GM18907 (cell line): ENCODE results near the gene CCDC149.

Source experiments
- ATAC-seq: cut with Tn5 transposase; IDR thresholded peaks from one replicate; pipeline ENCODE4 v1.9.1; 2021; ENCODE audit warnings: mild to moderate bottlenecking, moderate library complexity; ENCODE audit not compliant: unreplicated experiment

CCDC149 gene

GRCh38 chr4:24805566-24805965, 107.3 kb downstream of the CCDC149 start:
- ATAC-seq: no peak

GRCh38 chr4:24805067-24805466, 107.8 kb downstream of the CCDC149 start:
- no peak for ATAC-seq

GRCh38 chr4:24802648-24803047, 110.2 kb downstream of the CCDC149 start:
- ATAC-seq: no peak

DNA sequence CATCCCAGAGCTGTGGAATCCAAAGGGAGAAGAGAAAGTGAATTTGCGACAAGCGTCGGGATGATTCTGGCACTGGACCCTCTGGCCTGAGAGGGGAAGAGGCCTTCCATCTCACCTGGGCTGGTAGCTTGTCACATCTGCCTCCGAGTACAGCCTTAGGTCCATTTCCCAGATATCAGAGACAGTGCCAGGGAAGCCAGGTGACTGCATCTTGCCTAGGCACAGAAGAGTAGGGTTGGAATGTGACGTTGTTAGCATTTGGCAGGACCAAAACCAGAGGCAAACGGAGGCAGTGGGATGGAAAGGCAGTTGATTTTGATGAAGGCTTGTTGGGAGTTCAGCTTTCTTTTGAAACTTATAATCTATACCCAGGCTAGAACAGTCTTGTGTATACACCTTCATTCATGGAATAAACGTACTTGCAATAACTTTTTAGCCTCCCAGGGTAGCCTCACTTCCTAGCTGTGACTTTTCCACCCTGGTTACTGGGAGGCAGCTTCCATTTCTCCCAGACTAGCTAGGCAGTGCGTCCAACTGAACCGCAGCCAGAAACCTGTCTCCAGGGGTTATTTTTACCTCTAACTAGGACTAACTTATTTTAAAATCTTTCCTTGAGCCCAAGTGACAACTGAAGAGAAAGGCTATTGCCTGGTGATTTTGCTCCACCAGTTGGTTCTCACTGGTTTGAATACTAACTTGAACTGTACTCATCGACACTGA, 111.5 kb downstream of the CCDC149 start:
- no peak for ATAC-seq

DNA sequence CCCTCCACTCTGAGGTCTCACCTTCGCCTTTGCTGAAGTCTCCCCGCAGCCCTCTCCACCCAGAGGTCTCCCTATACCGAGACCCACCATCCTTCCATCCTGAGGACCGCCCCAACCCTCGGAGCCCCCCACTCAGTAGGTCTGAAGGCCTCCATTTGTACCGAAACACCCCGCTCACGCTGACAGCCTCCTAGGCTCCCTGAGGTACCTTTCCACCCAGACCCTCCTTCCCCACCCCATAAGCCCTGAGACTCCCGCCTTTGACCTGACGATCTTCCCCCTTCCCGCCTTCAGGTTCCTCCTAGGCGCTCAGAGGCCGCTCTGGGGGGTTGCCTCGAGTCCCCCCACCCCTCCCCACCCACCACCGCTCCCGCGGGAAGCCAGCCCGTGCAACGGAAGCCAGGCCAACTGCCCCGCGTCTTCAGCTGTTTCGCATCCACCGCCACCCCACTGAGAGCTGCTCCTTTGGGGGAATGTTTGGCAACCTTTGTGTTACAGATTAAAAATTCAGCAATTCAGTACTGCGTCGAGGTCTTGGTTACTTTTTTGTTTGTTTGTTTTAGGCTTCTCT, 112.4 kb downstream of the CCDC149 start:
- ATAC-seq: no peak

- ATAC-seq: no peak
These were observed 113.1 kb downstream of the CCDC149 start for GRCh38 chr4:24799544-24800324.

DNA sequence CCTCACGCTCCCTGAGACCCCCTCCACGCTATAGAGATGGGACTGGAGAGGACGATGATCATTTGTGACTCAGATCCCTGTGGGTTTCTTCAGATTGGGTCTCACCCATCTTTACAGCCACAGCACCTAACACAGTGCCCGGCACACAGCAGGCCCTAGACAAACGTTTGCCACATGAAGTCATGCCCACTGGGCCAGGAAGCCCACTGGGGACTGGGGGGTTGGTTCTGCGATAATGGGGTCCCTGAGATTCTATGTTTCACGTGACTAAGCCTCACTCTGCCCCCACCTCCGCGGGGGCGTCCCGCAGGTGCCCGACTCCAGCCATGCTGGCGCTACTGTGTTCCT, 113.7 kb downstream of the CCDC149 start:
- ATAC-seq: no peak

DNA sequence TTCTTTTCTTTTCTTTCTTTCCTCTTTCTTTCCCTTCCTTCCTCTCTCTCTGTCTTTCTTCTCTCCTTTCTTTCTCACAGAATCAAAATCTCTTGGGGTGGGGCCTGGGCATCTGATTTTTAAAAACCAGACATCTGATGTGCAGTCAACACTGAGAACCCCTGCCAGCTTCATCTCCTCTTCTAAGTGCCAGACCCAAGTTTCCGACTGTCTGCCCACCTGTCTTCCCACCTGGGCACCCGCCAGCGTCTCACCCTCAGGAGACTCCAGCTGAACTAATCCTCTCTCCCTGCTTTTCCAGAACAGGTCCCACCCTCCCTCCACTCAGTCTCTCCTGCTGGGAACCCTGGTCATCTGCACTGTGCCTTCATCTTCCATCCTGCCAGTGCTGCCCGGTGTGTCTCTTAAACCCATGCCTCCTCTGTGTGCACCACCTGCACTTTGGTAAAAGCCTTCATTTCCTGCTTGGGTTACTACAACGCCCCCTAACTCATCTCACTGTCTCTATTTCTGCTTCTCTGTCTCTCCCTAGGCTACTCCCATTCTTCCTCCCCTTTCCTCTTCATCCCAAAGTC, 114.7 kb downstream of the CCDC149 start:
- ATAC-seq: no peak

GRCh38 chr4:24796620-24797019, 116.2 kb downstream of the CCDC149 start:
- ATAC-seq: no peak

DNA sequence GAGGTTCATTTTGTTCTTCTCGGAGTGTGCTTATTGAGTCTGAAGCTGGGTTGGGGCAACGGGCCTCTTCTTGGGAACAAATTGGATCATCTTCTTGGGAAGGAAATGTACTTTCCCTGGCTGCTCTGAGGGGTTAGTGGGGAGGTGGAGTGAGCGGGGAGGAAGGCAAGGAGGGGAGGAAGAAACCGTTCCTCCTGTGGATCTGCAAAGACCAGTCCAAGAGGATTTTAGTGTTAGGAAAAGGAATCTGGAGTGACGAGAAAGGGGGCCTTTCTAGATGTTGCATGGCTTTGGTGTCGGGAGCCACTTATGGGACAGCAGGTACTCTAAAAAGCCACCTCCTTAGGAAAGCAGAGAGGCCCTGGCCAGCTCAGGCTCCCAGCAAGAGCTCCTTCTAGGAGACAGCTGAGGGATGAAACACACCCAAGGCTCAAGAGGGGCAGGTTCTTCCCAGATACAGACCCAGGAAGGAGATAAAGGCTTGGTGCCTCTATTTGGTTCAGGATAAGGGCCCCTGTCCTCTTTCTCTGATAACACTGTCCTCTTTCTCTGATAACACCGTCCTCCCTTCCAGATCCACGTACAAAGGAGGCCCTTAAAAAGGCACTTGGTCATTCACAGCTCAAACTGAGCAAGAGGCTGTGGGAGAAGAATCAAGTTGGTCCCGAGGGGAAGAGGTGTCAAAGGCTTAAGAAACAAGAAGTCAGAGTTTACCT, 117.0 kb downstream of the CCDC149 start:
- ATAC-seq: no peak

GRCh38 chr4:24794916-24795665, 117.8 kb downstream of the CCDC149 start, which contains the start of gene SOD3:
SOD3 (plus strand) TSS chr4:24795573; CDS start chr4:24799522, 3,949 bp downstream.
- ATAC-seq: no peak

DNA sequence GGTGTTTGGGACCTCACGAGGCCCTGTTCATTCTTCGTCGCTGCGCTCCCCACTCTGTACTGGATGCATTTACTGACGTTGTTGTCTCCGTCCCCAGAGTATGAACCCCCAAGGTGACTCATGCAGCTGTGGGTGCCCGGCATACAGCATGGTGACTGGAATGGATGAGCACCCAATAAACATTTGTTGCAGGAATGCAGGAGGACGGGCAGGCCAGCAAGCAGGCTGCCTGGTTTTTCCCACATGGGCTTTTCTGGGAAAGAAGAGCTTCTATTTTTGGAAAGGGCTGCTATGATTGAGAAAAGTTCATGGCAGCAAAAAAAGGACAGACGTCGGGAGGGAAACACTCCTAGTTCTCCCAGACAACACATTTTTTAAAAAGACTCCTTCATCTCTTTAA, 118.4 kb downstream of the CCDC149 start:
- ATAC-seq: no peak

GRCh38 chr4:24794051-24794450, 118.8 kb downstream of the CCDC149 start:
- ATAC-seq: no peak

- ATAC-seq: no peak
These were observed 119.4 kb downstream of the CCDC149 start for GRCh38 chr4:24793219-24794005.

GRCh38 chr4:24792552-24792951, 120.3 kb downstream of the CCDC149 start:
- ATAC-seq: no peak

DNA sequence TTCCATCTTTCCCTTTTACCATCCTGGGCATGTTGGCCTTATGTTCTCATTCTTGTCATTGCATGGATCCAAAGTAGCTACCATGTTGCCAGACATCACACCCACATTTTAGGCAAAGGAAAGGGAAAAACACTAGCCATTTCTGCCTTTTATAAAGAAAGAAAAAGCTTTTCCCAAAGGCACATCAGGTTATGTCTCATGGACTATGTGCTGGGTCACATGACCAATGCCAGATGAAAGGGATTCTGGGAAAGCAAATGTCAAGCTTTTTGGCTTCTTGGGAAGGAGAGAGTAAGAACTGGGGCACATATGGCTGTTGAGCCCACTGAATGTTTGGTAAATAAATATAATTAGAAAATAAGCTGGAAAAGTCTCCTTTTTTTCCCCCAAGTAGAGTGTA, 121.8 kb downstream of the CCDC149 start:
- no peak for ATAC-seq

GRCh38 chr4:24783506-24783905, 129.3 kb downstream of the CCDC149 start:
- ATAC-seq: no peak

DNA sequence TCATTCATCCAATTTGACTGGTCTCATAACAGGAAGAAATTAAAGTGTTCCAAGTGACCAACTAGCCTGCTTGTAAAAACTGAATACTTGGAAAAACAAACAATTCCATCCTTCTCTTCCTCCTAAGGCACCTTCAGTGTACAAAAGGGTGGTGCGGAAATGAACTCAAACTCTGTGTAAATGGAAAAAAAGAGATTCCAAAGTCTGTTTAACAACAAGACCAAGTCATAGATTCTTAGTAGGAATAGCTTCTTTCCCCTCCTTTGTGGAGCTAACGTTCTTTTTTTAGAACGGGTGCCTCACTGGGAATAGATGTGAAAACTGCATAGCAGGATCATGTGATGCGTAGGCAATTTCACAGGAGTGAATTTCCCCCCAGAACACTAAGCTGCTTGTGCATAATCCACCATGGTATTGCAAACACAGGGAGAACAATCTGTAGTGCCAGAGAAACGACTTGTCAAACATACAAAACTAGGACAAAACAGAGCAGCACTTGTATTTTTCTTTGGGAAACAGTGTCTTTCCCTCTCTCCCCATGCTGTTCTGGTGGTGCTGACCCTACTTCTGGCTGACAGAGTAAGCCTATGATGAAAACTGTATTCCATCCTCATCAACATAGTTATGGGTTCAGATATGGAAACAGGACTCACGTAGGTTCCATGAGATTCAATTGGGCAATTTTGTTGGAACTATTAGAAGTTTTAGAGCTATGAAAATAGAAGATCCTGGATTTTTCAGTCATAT, 130.7 kb downstream of the CCDC149 start:
- ATAC-seq: no peak

- ATAC-seq: no peak
These were observed 131.8 kb downstream of the CCDC149 start for GRCh38 chr4:24780936-24781495.
